ENCODE measurements around the gene DNAH7.

Gene DNAH7

GRCh38 chr2:195838002-195838401 lies 230.6 kb downstream of the DNAH7 start:
- in situ Hi-C loops (cut with HindIII; ENCODE audit: low pct_ligation_motif_present, low sequenced_read_pairs) = no loop called here
- Histone ChIP-seq H3K27ac (no peak overlapping the region), H3K36me3 (replicated peaks) (no peaks in the 10 kb centered on the region), H3K4me3 (ENCODE audit: low read depth, low read length) (no peak overlapping the region), H3K27me3 (replicated peaks) (no peaks in the 10 kb centered on the region)
- no peak for TF ChIP-seq CTCF (IDR thresholded peaks at IDR 0.05; ENCODE audit: low read depth, low read length, missing control alignments)
- no peak for DNase-seq

GRCh38 chr2:195836002-195836401 lies 232.6 kb downstream of the DNAH7 start:
- Histone ChIP-seq H3K27ac (no peak overlapping the region), H3K4me3 (ENCODE audit: low read depth, low read length) (no peak overlapping the region), H3K36me3 (replicated peaks) (no peaks in the 10 kb centered on the region), H3K27me3 (replicated peaks) (no peaks in the 10 kb centered on the region)
- DNase-seq = no peak
- in situ Hi-C loops (cut with HindIII; ENCODE audit: low pct_ligation_motif_present, low sequenced_read_pairs) = no loop called here
- no peak for TF ChIP-seq CTCF (IDR thresholded peaks at IDR 0.05; ENCODE audit: low read depth, low read length, missing control alignments)

- Histone ChIP-seq H3K36me3 (replicated peaks) (no peaks in the 10 kb centered on the region), H3K27me3 (replicated peaks) (no peaks in the 10 kb centered on the region), H3K27ac (no peak overlapping the region), H3K4me3 (ENCODE audit: low read depth, low read length) (no peak overlapping the region)
- TF ChIP-seq CTCF (IDR thresholded peaks at IDR 0.05; ENCODE audit: low read depth, low read length, missing control alignments) = no peak
- in situ Hi-C loops (cut with HindIII; ENCODE audit: low pct_ligation_motif_present, low sequenced_read_pairs) = no loop called here
- DNase-seq = no peak
Measured at GRCh38 chr2:195834836-195835235, 233.8 kb downstream of the DNAH7 start.

GRCh38 chr2:195830968-195831950 lies 237.4 kb downstream of the DNAH7 start:
- DNase-seq = no peak

GRCh38 chr2:195824478-195824877 lies 244.2 kb downstream of the DNAH7 start:
- Histone ChIP-seq H3K27ac (no peak overlapping the region), H3K36me3 (replicated peaks) (no peaks in the 10 kb centered on the region), H3K27me3 (replicated peaks) (no peaks in the 10 kb centered on the region), H3K4me3 (ENCODE audit: low read depth, low read length) (no peak overlapping the region)
- DNase-seq = no peak
- TF ChIP-seq CTCF (IDR thresholded peaks at IDR 0.05; ENCODE audit: low read depth, low read length, missing control alignments) = no peak
- in situ Hi-C loops (cut with HindIII; ENCODE audit: low pct_ligation_motif_present, low sequenced_read_pairs) = no loop called here

More at GRCh38 chr2:195830968-195831950, 237.4 kb downstream of the DNAH7 start:
- H3K27me3 ChIP-seq (replicated peaks) = no peaks in the 10 kb centered on the region
- in situ Hi-C loops (cut with HindIII; ENCODE audit: low pct_ligation_motif_present, low sequenced_read_pairs) = no loop called here
- H3K36me3 ChIP-seq (replicated peaks) = no peaks in the 10 kb centered on the region
- no peak for TF ChIP-seq CTCF (IDR thresholded peaks at IDR 0.05; ENCODE audit: low read depth, low read length, missing control alignments)
- no peak overlapping the region for H3K27ac ChIP-seq
- H3K4me3 ChIP-seq (ENCODE audit: low read depth, low read length) = no peak overlapping the region

Measured in brain microvascular endothelial cell (primary cell).